ENCODE measurements around the gene ASCC1.

ASCC1 gene

DNA sequence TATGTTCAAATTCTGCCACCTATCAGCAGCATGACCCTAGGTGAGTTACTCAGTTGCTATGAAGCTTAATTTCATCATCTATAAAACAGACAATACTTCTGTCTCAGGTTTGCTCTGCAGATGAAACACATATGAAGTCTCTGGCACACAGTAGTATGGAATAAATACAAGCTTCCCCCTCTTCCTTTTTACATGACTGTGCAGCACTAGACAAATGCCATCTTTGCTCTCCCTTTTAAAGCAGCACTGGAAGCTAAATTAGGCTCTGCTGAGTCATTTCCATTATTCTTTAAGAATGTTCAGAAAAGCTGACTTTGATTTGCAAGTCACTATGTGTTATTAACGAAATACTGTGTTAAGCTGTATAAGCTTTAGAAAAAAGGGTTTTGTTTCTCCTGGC is 40.9 kb downstream of the ASCC1 start:
- TF ChIP-seq CTCF (IDR thresholded peaks at IDR 0.05; ENCODE audit: insufficient read depth, missing control alignments): no peak
- no peak for DNase-seq (ENCODE audit: insufficient read length, low spot score)
- no peak for FAIRE-seq

- DNase-seq (ENCODE audit: insufficient read length, low spot score): no peak
- FAIRE-seq: no peak
- no peak for TF ChIP-seq CTCF (IDR thresholded peaks at IDR 0.05; ENCODE audit: insufficient read depth, missing control alignments)
Observed at GRCh38 chr10:72174297-72174662, 41.8 kb downstream of the ASCC1 start.

DNA sequence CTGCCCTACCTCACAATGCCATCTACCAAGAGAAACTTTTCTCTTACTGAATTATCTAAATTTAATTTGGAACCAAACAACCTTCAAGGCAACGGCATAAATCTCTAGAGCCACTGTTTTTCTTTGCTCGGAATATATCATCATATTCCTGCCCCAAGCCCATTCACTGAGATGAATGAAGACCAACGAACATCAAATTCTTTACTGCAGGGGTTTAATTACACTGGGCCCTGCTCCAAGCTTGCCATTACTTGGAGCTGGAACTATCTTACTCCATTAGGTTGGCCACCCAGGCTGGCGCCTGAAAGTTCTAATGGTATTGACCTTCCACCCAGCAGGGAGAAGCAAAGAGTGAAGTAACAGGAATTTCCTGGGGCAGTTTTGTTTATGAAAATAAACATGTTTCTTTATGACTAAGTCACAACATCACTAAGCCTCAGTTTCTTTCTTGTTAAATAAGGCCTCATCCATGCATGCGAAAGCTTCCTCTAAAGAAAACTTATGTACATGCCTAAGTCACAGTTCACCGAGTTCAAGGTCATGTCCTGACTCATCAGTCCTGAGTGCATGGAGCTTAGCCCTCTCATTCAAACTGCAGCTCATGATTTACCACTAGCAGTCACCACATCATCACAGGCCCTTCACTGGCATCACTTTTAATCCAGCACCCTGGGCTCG is 42.3 kb downstream of the ASCC1 start:
- TF ChIP-seq CTCF (IDR thresholded peaks at IDR 0.05; ENCODE audit: insufficient read depth, missing control alignments): no peak
- no peak for FAIRE-seq
- DNase-seq (ENCODE audit: insufficient read length, low spot score): no peak

DNA sequence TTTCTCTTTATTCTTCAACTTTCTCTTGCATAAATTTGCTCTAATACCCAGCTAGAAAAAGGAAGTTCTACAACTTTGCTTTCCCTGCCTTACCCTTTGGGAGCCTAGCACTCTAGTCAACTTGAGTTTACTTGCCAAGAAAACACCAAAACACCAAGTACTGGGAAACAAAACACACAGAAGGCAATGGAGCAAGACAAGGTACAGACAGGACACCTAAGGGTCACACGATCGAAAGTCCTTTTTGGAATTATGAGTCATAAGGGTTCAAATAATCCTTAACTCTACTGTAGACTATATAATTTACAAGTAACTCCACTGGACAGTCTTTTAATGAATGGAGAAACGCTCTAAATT is 42.8 kb downstream of the ASCC1 start:
- FAIRE-seq (no peak), DNase-seq (ENCODE audit: insufficient read length, low spot score) (no peak)
- TF ChIP-seq CTCF (IDR thresholded peaks at IDR 0.05; ENCODE audit: insufficient read depth, missing control alignments): no peak

DNA sequence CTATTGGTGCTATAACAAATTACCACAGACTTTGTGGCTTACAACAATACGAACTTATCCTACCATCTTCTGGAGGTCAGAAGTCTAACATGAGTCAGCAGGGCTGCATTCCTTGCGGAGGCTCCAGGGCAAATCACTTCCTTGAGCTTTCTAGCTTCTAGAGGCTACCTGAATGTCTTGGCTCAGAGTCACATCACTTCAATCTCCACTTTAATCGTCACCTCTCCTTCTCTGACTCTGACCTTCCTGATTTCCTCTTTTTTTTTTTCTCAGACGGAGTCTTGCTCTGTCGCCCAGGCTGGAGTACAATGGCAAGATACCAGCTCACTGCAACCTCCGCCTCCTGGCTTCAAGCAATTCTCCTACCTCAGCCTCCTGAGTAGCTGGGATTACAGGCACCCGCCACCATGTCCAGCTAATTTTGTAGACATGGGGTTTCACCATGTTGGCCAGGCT is 44.9 kb downstream of the ASCC1 start:
- no peak for FAIRE-seq
- no peak for DNase-seq (ENCODE audit: insufficient read length, low spot score)
- TF ChIP-seq CTCF (IDR thresholded peaks at IDR 0.05; ENCODE audit: insufficient read depth, missing control alignments): no peak

- FAIRE-seq: no peak
Observed at GRCh38 chr10:72170733-72171132, 45.3 kb downstream of the ASCC1 start.

More at GRCh38 chr10:72170733-72171132, 45.3 kb downstream of the ASCC1 start:
- no peak for TF ChIP-seq CTCF (IDR thresholded peaks at IDR 0.05; ENCODE audit: insufficient read depth, missing control alignments)
- no peak for DNase-seq (ENCODE audit: insufficient read length, low spot score)
